BJ (cell line): ENCODE data around the gene ERBB4. TPM values are rescaled to one million over a fixed set of nuclear protein-coding genes. Genes with fewer than 3 reads are reported as not detected.

Experiments
- CTCF ChIA-PET: fragments of 350-600 bp; formaldehyde crosslinking; extraction: SDS; loops from one replicate; lab custom pipeline; 2021; ENCODE audit warnings: antibody characterized with exemption, inconsistent platforms; lab: Yijun Ruan, JAX
- POLR2A ChIA-PET: fragments of 300-600 bp; sonication (Branson Sonifier 250); formaldehyde crosslinking; extraction: SDS; loops from one replicate; lab custom pipeline; 2021; ENCODE audit warnings: antibody characterized with exemption; lab: Charles Lee
- DNase-seq: peaks from one replicate; pipeline ENCODE4 v3.0.0-alpha.2; 2011; ENCODE audit warnings: low read depth
- H3K27me3 ChIP-seq: 2 replicates; pipeline ENCODE4 v1.6.0; 2011; ENCODE audit warnings: low read length; ENCODE audit not compliant: control insufficient read depth, insufficient read depth
- H3K36me3 ChIP-seq: 2 replicates; pipeline ENCODE4 v1.5.1; 2011; ENCODE audit warnings: low read length; ENCODE audit not compliant: control insufficient read depth, insufficient read depth
- H3K4me3 ChIP-seq: 2 replicates; pipeline ENCODE4 v1.5.1; 2011; ENCODE audit warnings: low read depth, mild to moderate bottlenecking, control low read depth, low read length
- CTCF ChIP-seq: IDR thresholded peaks from 2 replicates; pipeline ENCODE4 v1.5.1; 2011; ENCODE audit warnings: low read depth, mild to moderate bottlenecking, control low read depth, inconsistent platforms, low read length, moderate library complexity; ENCODE audit not compliant: insufficient read depth
- polyA plus RNA-seq: library from polyadenylated mRNA; depleted of rRNA; stranded (reverse); fragments of >200 nt; gene quantifications from 2 replicates; pipeline ENCODE4 v1.2.3, GENCODE V29; 2011

ERBB4 gene
- polyA plus RNA-seq, 1 experiment: not detected

GRCh38 chr2:212424082-212424481 is 114.5 kb downstream of the ERBB4 start:
- Histone ChIP-seq H3K36me3 (no peaks in the 10 kb centered on the region), H3K4me3 (no peak overlapping the region), H3K27me3 (no peaks in the 10 kb centered on the region)
- no peak for TF ChIP-seq CTCF
- POLR2A ChIA-PET: no interaction called here
- CTCF ChIA-PET: no interaction called here
- no peak for DNase-seq

GRCh38 chr2:212423089-212423488 is 115.5 kb downstream of the ERBB4 start:
- Histone ChIP-seq H3K4me3 (no peak overlapping the region), H3K27me3 (no peaks in the 10 kb centered on the region), H3K36me3 (no peaks in the 10 kb centered on the region)
- no peak for TF ChIP-seq CTCF
- ChIA-PET CTCF (no interaction called here), POLR2A (no interaction called here)
- DNase-seq: no peak

- Histone ChIP-seq H3K36me3 (no peaks in the 10 kb centered on the region), H3K27me3 (no peaks in the 10 kb centered on the region), H3K4me3 (no peak overlapping the region)
- DNase-seq: peak; percentile 32
- ChIA-PET POLR2A (interaction anchor here (0.7 kb wide), 1 partner anchor 27 kb away, joined by 3 read pairs; no protein-coding TSS in a partner anchor), CTCF (no interaction called here)
- TF ChIP-seq CTCF: no peak
Measured at GRCh38 chr2:212421556-212422334, 116.9 kb downstream of the ERBB4 start.

- TF ChIP-seq CTCF: no peak
Measured at GRCh38 chr2:212416086-212416485, 122.5 kb downstream of the ERBB4 start.

GRCh38 chr2:212414767-212415211 is 123.8 kb downstream of the ERBB4 start:
- Histone ChIP-seq H3K36me3 (no peaks in the 10 kb centered on the region), H3K4me3 (no peak overlapping the region), H3K27me3 (no peaks in the 10 kb centered on the region)
- no peak for TF ChIP-seq CTCF
- POLR2A ChIA-PET: no interaction called here
- peak; percentile 26 for DNase-seq
- CTCF ChIA-PET: no interaction called here

More at GRCh38 chr2:212416086-212416485, 122.5 kb downstream of the ERBB4 start:
- CTCF ChIA-PET: no interaction called here
- Histone ChIP-seq H3K36me3 (no peaks in the 10 kb centered on the region), H3K27me3 (no peaks in the 10 kb centered on the region), H3K4me3 (no peak overlapping the region)
- no peak for DNase-seq
- POLR2A ChIA-PET: no interaction called here
